H9 (cell line): Measurements from ENCODE around the gene SLCO6A1. TPM values are rescaled to one million over a fixed set of nuclear protein-coding genes. Genes with fewer than 3 reads are reported as not detected.

Experiments
- DNase-seq: peaks from one replicate; pipeline ENCODE4 v3.0.0-alpha.2; 2017
- H2AFZ ChIP-seq: one replicate; pipeline ENCODE4 v1.6.1; 2013; ENCODE audit warnings: mild to moderate bottlenecking, low read length, control low read depth, moderate library complexity
- H2AK5ac ChIP-seq: 2 replicates; pipeline ENCODE4 v1.6.1; 2013; ENCODE audit warnings: low read length, control low read depth, mixed read lengths; ENCODE audit not compliant: insufficient read length
- H2BK120ac ChIP-seq: one replicate; pipeline ENCODE4 v1.6.1; 2013; ENCODE audit warnings: low read depth, mild to moderate bottlenecking, low read length, control low read depth, inconsistent platforms; ENCODE audit not compliant: poor library complexity, severe bottlenecking
- H2BK12ac ChIP-seq: 2 replicates; pipeline ENCODE4 v1.6.1; 2013; ENCODE audit warnings: low read length, control low read depth, mixed read lengths, low read depth; ENCODE audit not compliant: insufficient read length
- H2BK15ac ChIP-seq: 2 replicates; pipeline ENCODE4 v1.6.1; 2013; ENCODE audit warnings: low read depth, low read length, control low read depth
- H2BK20ac ChIP-seq: one replicate; pipeline ENCODE4 v1.6.1; 2013; ENCODE audit warnings: low read depth, mild to moderate bottlenecking, low read length, control low read depth, inconsistent platforms; ENCODE audit not compliant: poor library complexity, severe bottlenecking
- H2BK5ac ChIP-seq: 2 replicates; pipeline ENCODE4 v1.6.1; 2013; ENCODE audit warnings: low read length, control low read depth, mixed read lengths; ENCODE audit not compliant: insufficient read length
- H3K14ac ChIP-seq: 2 replicates; pipeline ENCODE4 v1.6.1; 2013; ENCODE audit warnings: low read length, control low read depth; ENCODE audit not compliant: insufficient read depth
- H3K18ac ChIP-seq: 2 replicates; pipeline ENCODE4 v1.6.1; 2013; ENCODE audit warnings: low read depth, mild to moderate bottlenecking, mixed read lengths, low read length, control low read depth; ENCODE audit not compliant: insufficient read length
- H3K23ac ChIP-seq: 2 replicates; pipeline ENCODE4 v1.6.1; 2013; ENCODE audit warnings: low read length, control low read depth, mixed read lengths, low read depth; ENCODE audit not compliant: insufficient read length
- H3K23me2 ChIP-seq: 2 replicates; pipeline ENCODE4 v1.6.1; 2013; ENCODE audit warnings: low read depth, mild to moderate bottlenecking, mixed read lengths, low read length, control low read depth; ENCODE audit not compliant: insufficient read length, poor library complexity, severe bottlenecking
- H3K27ac ChIP-seq: 2 replicates; pipeline ENCODE4 v1.5.1; 2013; ENCODE audit warnings: low read length, control low read depth, mixed read lengths, low read depth; ENCODE audit not compliant: insufficient read length
- H3K27me3 ChIP-seq: 2 replicates; pipeline ENCODE4 v1.6.1; 2013; ENCODE audit warnings: low read length, control low read depth, inconsistent platforms; ENCODE audit not compliant: insufficient read depth
- H3K4ac ChIP-seq: 2 replicates; pipeline ENCODE4 v1.6.1; 2013; ENCODE audit warnings: low read depth, mild to moderate bottlenecking, control low read depth, inconsistent platforms, low read length, moderate library complexity
- H3K4me1 ChIP-seq: 2 replicates; pipeline ENCODE4 v1.6.1; 2013; ENCODE audit warnings: low read length, control low read depth, inconsistent platforms; ENCODE audit not compliant: insufficient read depth
- H3K4me2 ChIP-seq: 2 replicates; pipeline ENCODE4 v1.6.1; 2013; ENCODE audit warnings: low read length, control low read depth, mixed read lengths; ENCODE audit not compliant: insufficient read length, insufficient read depth
- H3K56ac ChIP-seq: 2 replicates; pipeline ENCODE4 v1.6.1; 2013; ENCODE audit warnings: low read depth, mild to moderate bottlenecking, mixed read lengths, low read length, control low read depth; ENCODE audit not compliant: insufficient read length
- H3K79me1 ChIP-seq: 2 replicates; pipeline ENCODE4 v1.6.1; 2013; ENCODE audit warnings: low read depth, mild to moderate bottlenecking, moderate library complexity, low read length, control low read depth, inconsistent platforms; ENCODE audit not compliant: insufficient read depth, poor library complexity, severe bottlenecking
- H3K79me2 ChIP-seq: 2 replicates; pipeline ENCODE4 v1.6.1; 2013; ENCODE audit warnings: low read length, control low read depth, inconsistent platforms; ENCODE audit not compliant: insufficient read depth
- H3K9ac ChIP-seq: 2 replicates; pipeline ENCODE4 v1.6.1; 2013; ENCODE audit warnings: low read length, control low read depth, mixed read lengths; ENCODE audit not compliant: insufficient read length; ENCODE audit errors: extremely low read depth
- H3K9me3 ChIP-seq: one replicate; pipeline ENCODE4 v1.6.1; 2013; ENCODE audit warnings: low read depth, low read length, inconsistent platforms; ENCODE audit not compliant: control insufficient read depth
- H3T11ph ChIP-seq: one replicate; pipeline ENCODE4 v1.6.1; 2013; ENCODE audit warnings: mild to moderate bottlenecking, low read length, control low read depth, inconsistent platforms
- H4K20me1 ChIP-seq: one replicate; pipeline ENCODE4 v1.6.1; 2013; ENCODE audit not compliant: control insufficient read depth, insufficient read length, insufficient read depth
- H4K5ac ChIP-seq: 2 replicates; pipeline ENCODE4 v1.6.1; 2013; ENCODE audit warnings: low read depth, mild to moderate bottlenecking, mixed read lengths, low read length, control low read depth; ENCODE audit not compliant: insufficient read length
- H4K8ac ChIP-seq: replicated peaks from 2 replicates; pipeline ENCODE4 v1.6.1; 2013; ENCODE audit warnings: low read length, control low read depth, mixed read lengths, low read depth; ENCODE audit not compliant: insufficient read length
- H4K91ac ChIP-seq: 2 replicates; pipeline ENCODE4 v1.6.1; 2013; ENCODE audit warnings: low read depth, mild to moderate bottlenecking, moderate library complexity, mixed read lengths, low read length, control low read depth; ENCODE audit not compliant: insufficient read length
- H3K27ac Mint-ChIP-seq, 3 experiments: 2 replicates in 2 of 3; 3 replicates in 1 of 3; pipeline ENCODE4 v1.8.0; 2020 to 2021; ENCODE audit warnings: mixed read lengths in 3 of 3, mild to moderate bottlenecking in 1 of 3, moderate library complexity in 1 of 3
- H3K27me3 Mint-ChIP-seq: 2 replicates; pipeline ENCODE4 v1.8.0; 2021; ENCODE audit warnings: low read depth, mild to moderate bottlenecking, moderate library complexity, mixed read lengths
- H3K36me3 Mint-ChIP-seq, 3 experiments: 2 replicates in 2 of 3; 3 replicates in 1 of 3; pipeline ENCODE4 v1.8.0; 2020 to 2021; ENCODE audit warnings: low read depth in 3 of 3, mixed read lengths in 3 of 3; ENCODE audit not compliant: insufficient read depth in 1 of 3
- H3K4me1 Mint-ChIP-seq, 2 experiments: 2 replicates each; pipeline ENCODE4 v1.8.0; 2020; ENCODE audit warnings: mixed read lengths in 2 of 2
- H3K4me3 Mint-ChIP-seq, 2 experiments: 2 replicates in 1 of 2; 3 replicates in 1 of 2; pipeline ENCODE4 v1.8.0; 2020 to 2021; ENCODE audit warnings: mild to moderate bottlenecking in 2 of 2, mixed read lengths in 2 of 2, moderate library complexity in 1 of 2
- H3K9me3 Mint-ChIP-seq, 2 experiments: 2 replicates in 1 of 2; 3 replicates in 1 of 2; pipeline ENCODE4 v1.8.0; 2020; ENCODE audit warnings: mild to moderate bottlenecking in 2 of 2, mixed read lengths in 2 of 2, moderate library complexity in 1 of 2
- CTCF ChIP-seq: fragments of 200-600 bp; sonication (generic); conservative IDR thresholded peaks from 3 replicates; pipeline ENCODE4 v1.8.0; 2021; ENCODE audit warnings: antibody characterized with exemption, mild to moderate bottlenecking
- WGBS: extraction: QIAGEN DNeasy Blood & Tissue Kit; methylation state at CpG from one replicate; pipeline ENCODE4 v1.1.7; 2013; ENCODE audit warnings: missing lambda C conversion rate, low lambda C conversion rate, mixed read lengths; ENCODE audit not compliant: insufficient read length; ENCODE audit errors: extremely low coverage; 5-methylcytosine and 5-hydroxymethylcytosine counted together
- total RNA-seq: library from RNA; stranded (reverse); gene quantifications from 2 replicates; pipeline ENCODE4 v1.2.1, GENCODE V29; 2021

The SLCO6A1 gene
- total RNA-seq, 1 experiment from 2014 or later = 0.46 TPM

- no peak overlapping the region for H3K18ac ChIP-seq
- H3K23ac ChIP-seq = no peak overlapping the region
- no peak overlapping the region for H3K9ac ChIP-seq
- H2BK20ac ChIP-seq = no peak overlapping the region
- H2BK120ac ChIP-seq = no peak overlapping the region
- no peak for DNase-seq
- H3K4me1 ChIP-seq = no peaks in the 10 kb centered on the region
- H2BK12ac ChIP-seq = no peak overlapping the region
- Mint-ChIP-seq H3K9me3 (peaks cover 0 to 2% of the 10 kb centered on the region in 2 experiments; a peak in 1 of 5 replicates), H3K27me3 (no peaks in the 10 kb centered on the region), H3K4me1 (peaks cover 5 to 9% of the 10 kb centered on the region in 2 experiments), H3K27ac (peak overlapping the region in 2 of 3 experiments; percentile 65 to 85; a peak in 2 of 7 replicates), H3K36me3 (no peaks in the 10 kb centered on the region), H3K4me3 (no peak overlapping the region)
- TF ChIP-seq CTCF = no peak
- no peak overlapping the region for H4K91ac ChIP-seq
- H2AFZ ChIP-seq = no peak overlapping the region
- no CpG with 5 or more reads among the region's 1 CpG for WGBS
- no peak overlapping the region for H4K8ac ChIP-seq
- no peaks in the 10 kb centered on the region for H3K79me2 ChIP-seq
- H3K56ac ChIP-seq = no peak overlapping the region
- no peak overlapping the region for H3K27ac ChIP-seq
- no peak overlapping the region for H4K5ac ChIP-seq
- H4K20me1 ChIP-seq = no peaks in the 10 kb centered on the region
- H3K23me2 ChIP-seq = no peaks in the 10 kb centered on the region
- no peak overlapping the region for H2AK5ac ChIP-seq
- no peak overlapping the region for H3K14ac ChIP-seq
- H3K9me3 ChIP-seq = no peaks in the 10 kb centered on the region
- no peaks in the 10 kb centered on the region for H3K27me3 ChIP-seq
- H2BK15ac ChIP-seq = no peak overlapping the region
- H3T11ph ChIP-seq = no peak overlapping the region
- no peak overlapping the region for H3K4ac ChIP-seq
- no peak overlapping the region for H2BK5ac ChIP-seq
- no peaks in the 10 kb centered on the region for H3K79me1 ChIP-seq
- no peak overlapping the region for H3K4me2 ChIP-seq
These were observed 80.3 kb downstream of the SLCO6A1 start for GRCh38 chr5:102418531-102418930.
